HG03175 (cell line): ENCODE data around the gene B4GALNT1.
A peak's percentile ranks its signal among the peaks of the same experiment; 100 is the strongest.
"Not testable (repeated sequence)": the region's sequence is repeated elsewhere in the genome, so short reads cannot be mapped to it uniquely, and the experiment has no call there.

ENCODE experiments used
- ATAC-seq: cut with Tn5 transposase; IDR thresholded peaks from one replicate; pipeline ENCODE4 v1.9.1; 2021; ENCODE audit warnings: mild to moderate bottlenecking, moderate library complexity; ENCODE audit not compliant: unreplicated experiment

B4GALNT1 gene

DNA sequence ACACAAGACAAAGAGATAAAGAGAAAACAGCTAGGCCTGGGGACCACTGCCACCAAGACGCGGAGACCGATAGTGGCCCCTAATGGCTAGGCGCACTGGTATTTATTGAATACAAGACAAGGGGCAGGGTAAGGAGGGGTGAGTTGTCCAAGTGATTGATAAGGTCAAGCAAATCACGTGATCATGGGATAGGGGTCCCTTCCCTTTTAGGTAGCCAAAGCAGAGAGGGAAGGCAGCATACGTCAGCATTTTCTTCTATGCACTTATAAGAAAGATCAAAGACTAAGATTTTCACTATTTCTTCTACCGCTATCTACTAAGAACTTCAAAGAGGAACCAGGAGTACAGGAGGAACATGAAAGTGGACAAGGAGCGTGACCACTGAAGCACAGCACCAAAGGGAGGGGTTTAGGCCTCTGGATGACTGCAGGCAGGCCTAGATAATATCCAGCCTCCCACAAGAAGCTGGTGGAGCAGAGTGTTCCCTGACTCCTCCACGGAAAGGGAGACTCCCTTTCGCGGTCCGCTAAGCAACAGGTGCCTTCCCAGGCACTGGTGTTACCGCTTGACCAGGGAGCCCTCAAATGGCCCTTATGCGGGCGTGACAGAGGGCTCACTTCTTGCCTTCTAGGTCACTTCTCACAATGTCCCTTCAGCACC, 43.9 kb downstream of the B4GALNT1 start:
- not testable (repeated sequence) for ATAC-seq

GRCh38 chr12:57586832-57587429, 46.1 kb downstream of the B4GALNT1 start:
- no peak for ATAC-seq

- no peak for ATAC-seq
Observed at GRCh38 chr12:57586128-57586527, 46.9 kb downstream of the B4GALNT1 start.

DNA sequence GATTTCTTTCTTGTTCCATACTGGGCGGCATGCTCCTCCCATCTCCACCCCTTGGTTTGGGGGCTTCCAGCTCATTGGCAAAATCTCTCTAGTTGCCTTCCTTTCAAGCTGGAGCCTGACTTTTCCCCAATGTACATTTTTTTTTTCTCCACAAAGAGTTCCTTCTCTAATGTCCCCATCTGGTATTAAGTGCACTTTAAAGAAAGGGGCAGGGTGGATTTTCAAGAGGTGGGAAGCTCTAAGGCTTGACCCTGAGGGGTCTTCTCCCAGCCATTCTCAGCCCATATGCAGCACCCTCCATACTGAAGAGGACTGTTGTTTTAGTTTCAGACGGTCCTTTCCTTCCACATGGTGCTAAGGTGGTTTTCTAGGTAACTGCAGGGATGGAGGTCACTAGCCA, 47.8 kb downstream of the B4GALNT1 start:
- no peak for ATAC-seq

GRCh38 chr12:57584690-57585089, 48.3 kb downstream of the B4GALNT1 start:
- ATAC-seq = no peak

DNA sequence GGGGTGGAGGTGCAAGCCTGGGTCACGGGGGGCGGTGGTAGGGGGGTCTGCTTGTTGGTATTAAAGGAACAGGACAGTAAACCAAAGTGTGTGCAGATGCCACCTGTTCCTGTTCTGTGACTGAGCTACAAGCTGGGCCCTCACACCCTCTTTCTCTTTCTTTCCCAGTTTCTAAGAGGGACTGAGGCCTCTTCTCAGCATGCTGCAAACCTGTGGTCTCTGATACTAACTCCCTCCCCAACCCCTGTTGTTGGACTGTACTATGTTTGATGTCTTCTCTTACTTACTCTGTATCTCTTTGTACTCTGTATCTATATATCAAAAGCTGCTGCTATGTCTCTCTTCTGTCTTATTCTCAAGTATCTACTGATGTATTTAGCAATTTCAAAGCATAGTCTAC, 49.0 kb downstream of the B4GALNT1 start:
- ATAC-seq = no peak

- ATAC-seq = peak; percentile 98
Observed at GRCh38 chr12:57583008-57583831, 49.8 kb downstream of the B4GALNT1 start.

GRCh38 chr12:57582440-57582839, 50.6 kb downstream of the B4GALNT1 start:
- no peak for ATAC-seq

DNA sequence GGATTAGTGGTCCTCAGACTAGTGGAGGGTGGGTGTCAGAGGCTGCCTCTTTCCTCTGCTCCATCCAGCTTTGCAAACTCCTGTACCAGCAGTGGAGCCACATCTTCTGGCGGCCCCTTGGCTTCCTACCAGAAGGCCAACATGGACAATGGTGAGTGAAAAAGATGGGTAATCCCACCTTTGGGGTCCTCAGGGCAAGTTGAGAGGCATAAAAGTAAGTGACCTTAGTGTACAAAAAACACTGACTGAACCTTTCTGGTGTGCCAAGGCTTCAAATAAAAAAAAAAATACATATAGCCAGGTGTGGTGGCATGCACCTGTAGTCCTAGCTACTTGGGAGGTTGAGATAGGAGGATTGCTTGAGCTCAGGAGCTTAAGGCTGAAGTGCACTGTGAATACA, 51.2 kb downstream of the B4GALNT1 start:
- ATAC-seq = no peak

GRCh38 chr12:57580466-57580795, 52.6 kb downstream of the B4GALNT1 start:
- ATAC-seq = no peak

- no peak for ATAC-seq
Observed at GRCh38 chr12:57579677-57580465, 53.1 kb downstream of the B4GALNT1 start.

DNA sequence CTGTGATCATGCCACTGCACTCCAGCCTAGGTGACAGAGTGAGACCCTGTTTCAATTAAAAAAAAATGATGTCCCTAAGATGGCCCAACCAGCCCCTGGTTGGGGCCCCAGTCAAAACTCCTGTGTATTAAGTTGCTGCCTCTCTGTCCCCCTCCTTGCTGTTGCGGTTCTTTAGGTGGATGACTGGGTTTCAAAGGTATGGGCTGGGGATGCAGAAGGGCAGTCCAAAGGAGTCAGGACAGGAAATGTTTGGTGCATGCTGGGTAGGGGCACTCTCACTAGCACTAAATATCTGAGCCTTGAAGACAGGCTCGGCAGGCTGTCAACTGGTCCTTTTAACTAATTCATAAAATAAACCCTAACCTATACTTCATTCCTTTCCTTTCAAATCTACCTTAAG, 54.0 kb downstream of the B4GALNT1 start:
- no peak for ATAC-seq

GRCh38 chr12:57577981-57578758, 54.8 kb downstream of the B4GALNT1 start:
- no peak for ATAC-seq

GRCh38 chr12:57576613-57577160, 56.3 kb downstream of the B4GALNT1 start:
- ATAC-seq = no peak
